K562 (cell line): ENCODE measurements around the gene POC1B. TPM values are rescaled to one million over a fixed set of nuclear protein-coding genes. Genes with fewer than 3 reads are reported as not detected.

Experiments
- DIDO1 ChIP-seq: fragments of 450-650 bp; IDR thresholded peaks from 2 replicates; pipeline ENCODE4 v1.6.1; 2016; ENCODE audit warnings: low read depth, missing biosample characterization, missing genetic modification characterization
- LCOR ChIP-seq: sonication (generic); formaldehyde crosslinking; IDR thresholded peaks from 2 replicates; pipeline ENCODE4 v1.8.0; 2022; ENCODE audit warnings: mild to moderate bottlenecking, missing genetic modification reagents
- MTA3 ChIP-seq: fragments of 450-650 bp; formaldehyde crosslinking; IDR thresholded peaks from 2 replicates; pipeline ENCODE4 v1.6.1; 2017; ENCODE audit warnings: mild to moderate bottlenecking, borderline replicate concordance
- NCOA4 ChIP-seq: fragments of 450-650 bp; IDR thresholded peaks from 2 replicates; pipeline ENCODE4 v1.6.1; 2018; ENCODE audit warnings: mild to moderate bottlenecking; ENCODE audit not compliant: partially characterized antibody
- RBBP5 ChIP-seq: fragments of 200-600 bp; sonication (generic); IDR thresholded peaks from 2 replicates; pipeline ENCODE4 v1.6.1; 2012; ENCODE audit warnings: borderline replicate concordance, mild to moderate bottlenecking, low read length, control low read depth, inconsistent platforms; ENCODE audit not compliant: insufficient read depth, poor library complexity, severe bottlenecking
- RFX7 ChIP-seq: fragments of 250-450 bp; sonication (Bioruptor Pico); IDR thresholded peaks from 2 replicates; pipeline ENCODE4 v1.5.1; 2021; ENCODE audit warnings: mild to moderate bottlenecking
- SMAD4 ChIP-seq: fragments of 250-450 bp; sonication (Bioruptor Pico); conservative IDR thresholded peaks from 2 replicates; pipeline ENCODE4 v1.8.0; 2021; ENCODE audit warnings: inconsistent platforms, mild to moderate bottlenecking, moderate library complexity
- THRA ChIP-seq: fragments of 450-650 bp; IDR thresholded peaks from 2 replicates; pipeline ENCODE4 v1.6.1; 2017; ENCODE audit warnings: mild to moderate bottlenecking, moderate library complexity
- YY1 ChIP-seq, 3 experiments: IDR thresholded peaks; 2 replicates each; pipeline ENCODE4 v1.6.1; 2011; ENCODE audit warnings: low read length in 2 of 3, mild to moderate bottlenecking in 2 of 3, moderate library complexity in 2 of 3, borderline replicate concordance in 1 of 3, control low read depth in 1 of 3, low read depth in 1 of 3; ENCODE audit not compliant: insufficient read depth in 3 of 3, insufficient replicate concordance in 2 of 3, control insufficient read depth in 1 of 3, insufficient read length in 1 of 3; ENCODE audit errors: extremely low read depth in 1 of 3
- ZMIZ1 ChIP-seq, 2 experiments: fragments of 150-350 bp in 1 of 2; IDR thresholded peaks; 2 replicates each; pipeline ENCODE4 v1.6.1; 2012 to 2016; ENCODE audit warnings: low read depth in 2 of 2, low read length in 2 of 2, mild to moderate bottlenecking in 1 of 2, moderate library complexity in 1 of 2
- ZNF12 ChIP-seq: sonication (generic); formaldehyde crosslinking; IDR thresholded peaks from 2 replicates; pipeline ENCODE4 v1.4.0; 2020; ENCODE audit warnings: mild to moderate bottlenecking, missing genetic modification reagents
- ZNF24 ChIP-seq: fragments of 450-650 bp; IDR thresholded peaks from 2 replicates; pipeline ENCODE4 v1.6.1; 2016
- ZNF695 ChIP-seq: fragments of 450-650 bp; formaldehyde crosslinking; IDR thresholded peaks from 2 replicates; pipeline ENCODE4 v1.4.0; 2020; ENCODE audit warnings: mild to moderate bottlenecking, moderate library complexity
- polyA plus RNA-seq, 8 experiments: library from polyadenylated mRNA; depleted of rRNA in 4 of 8; stranded (reverse) in 5 of 8; unstranded in 3 of 8; fragments of >200 nt; fragmentation: Nextera tagmentation in 2 of 8; fragmentation: Illumina TruSeq in 1 of 8; extraction: Ambion mirVana in 2 of 8; extraction: Trizol in 1 of 8; gene quantifications; 2 replicates each; pipeline versions ENCODE4 v1.2.1 to v1.2.3, GENCODE V29; 2011 to 2014; ENCODE audit warnings: inconsistent platforms in 1 of 8, missing spikeins in 1 of 8
- total RNA-seq, 7 experiments: library from RNA; depleted of rRNA in 6 of 7; stranded (reverse); fragments of >200 nt in 6 of 7; fragmentation: Illumina TruSeq in 2 of 7; extraction: Trizol in 2 of 7; gene quantifications; 2 replicates each; pipeline versions ENCODE4 v1.2.1 to v1.2.3, GENCODE V29; 2011 to 2021; ENCODE audit warnings: low replicate concordance in 1 of 7
- TF ChIP-seq, protein P1 (sequence below): sonication (generic); formaldehyde crosslinking; IDR thresholded peaks from 2 replicates; pipeline ENCODE4 v1.8.0; 2022; ENCODE audit warnings: missing genetic modification reagents, mild to moderate bottlenecking, borderline replicate concordance

Gene POC1B
- total and polyA plus RNA-seq, 9 of the 15 experiments (the other 6 are each of a cell fraction or from before 2014, with no cell fraction given), result 4.5 to 16.1 (median 10.4) TPM

DNA sequence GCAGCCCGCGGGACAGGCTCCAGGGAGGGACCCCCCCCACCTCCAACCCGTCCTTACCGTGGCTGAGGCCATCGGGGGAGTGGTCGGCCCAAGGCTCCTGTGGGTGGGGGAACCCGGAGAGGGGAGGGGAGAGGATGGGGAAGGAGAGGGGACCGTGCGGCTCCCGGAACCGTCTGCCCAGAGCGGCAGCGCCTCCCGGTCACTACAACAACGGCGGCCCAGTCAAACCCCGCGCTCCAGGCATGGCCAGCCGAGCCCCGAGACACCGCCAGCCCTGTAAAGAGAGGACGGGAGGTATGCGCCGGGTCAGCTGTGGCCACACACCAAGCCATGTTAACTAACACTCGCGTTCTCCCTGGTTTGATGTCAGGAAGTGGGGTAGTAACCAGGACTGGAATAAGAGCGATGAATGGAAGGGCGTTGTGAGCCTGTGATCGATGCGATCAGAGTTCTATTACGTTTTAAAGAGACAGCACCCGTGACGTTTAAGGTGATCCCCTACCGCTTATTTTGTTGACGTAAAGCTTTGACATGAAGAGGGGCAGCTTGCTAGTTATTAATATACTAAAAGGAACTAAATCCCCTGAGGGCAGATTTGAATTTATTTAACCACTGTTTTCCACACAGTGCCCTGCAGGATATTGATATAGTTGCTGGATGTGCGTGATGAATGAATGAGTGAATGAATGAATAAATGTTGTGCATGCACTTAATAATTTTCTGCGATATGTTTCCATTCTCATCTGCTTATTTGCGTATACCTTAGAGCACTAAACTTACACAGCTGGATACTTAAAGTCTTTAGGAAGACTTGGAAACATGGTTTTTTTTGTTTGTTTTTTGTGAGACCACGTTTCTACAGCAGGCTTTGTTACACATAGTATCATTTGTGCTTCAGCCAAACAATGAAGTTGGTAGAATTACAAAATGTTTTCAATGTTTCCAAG lies at the start of gene POC1B (continued):
- TF ChIP-seq ZMIZ1 (IDR thresholded peaks at IDR 0.05; ENCODE audit: low read depth in 2 of 2, low read length in 2 of 2), result peak in 1 of 2 experiments; percentile 89; a peak in 2 of 4 replicates
- TF ChIP-seq MTA3, result peak; percentile 74; the same call in 1 of the 2 replicates
- peak; percentile 96 for TF ChIP-seq ZNF24
- TF ChIP-seq ZNF695 (CRISPR knock-in tag), result no peak
- TF ChIP-seq SMAD4 (CRISPR knock-in tag), result no peak
- TF ChIP-seq NCOA4, result peak; percentile 98
- no peak for TF ChIP-seq RFX7 (CRISPR knock-in tag)
- TF ChIP-seq DIDO1 (tag), result peak; percentile 96
- TF ChIP-seq YY1 (IDR thresholded peaks at IDR 0.05; ENCODE audit: borderline replicate concordance in 1 of 3, control insufficient read depth in 1 of 3, extremely low read depth in 1 of 3, insufficient read depth in 3 of 3, insufficient read length in 1 of 3, insufficient replicate concordance in 2 of 3, low read depth in 1 of 3, low read length in 2 of 3), result peak in 2 of 3 experiments; percentile 45 to 76
- TF ChIP-seq, protein P1, sequence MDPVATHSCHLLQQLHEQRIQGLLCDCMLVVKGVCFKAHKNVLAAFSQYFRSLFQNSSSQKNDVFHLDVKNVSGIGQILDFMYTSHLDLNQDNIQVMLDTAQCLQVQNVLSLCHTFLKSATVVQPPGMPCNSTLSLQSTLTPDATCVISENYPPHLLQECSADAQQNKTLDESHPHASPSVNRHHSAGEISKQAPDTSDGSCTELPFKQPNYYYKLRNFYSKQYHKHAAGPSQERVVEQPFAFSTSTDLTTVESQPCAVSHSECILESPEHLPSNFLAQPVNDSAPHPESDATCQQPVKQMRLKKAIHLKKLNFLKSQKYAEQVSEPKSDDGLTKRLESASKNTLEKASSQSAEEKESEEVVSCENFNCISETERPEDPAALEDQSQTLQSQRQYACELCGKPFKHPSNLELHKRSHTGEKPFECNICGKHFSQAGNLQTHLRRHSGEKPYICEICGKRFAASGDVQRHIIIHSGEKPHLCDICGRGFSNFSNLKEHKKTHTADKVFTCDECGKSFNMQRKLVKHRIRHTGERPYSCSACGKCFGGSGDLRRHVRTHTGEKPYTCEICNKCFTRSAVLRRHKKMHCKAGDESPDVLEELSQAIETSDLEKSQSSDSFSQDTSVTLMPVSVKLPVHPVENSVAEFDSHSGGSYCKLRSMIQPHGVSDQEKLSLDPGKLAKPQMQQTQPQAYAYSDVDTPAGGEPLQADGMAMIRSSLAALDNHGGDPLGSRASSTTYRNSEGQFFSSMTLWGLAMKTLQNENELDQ (CRISPR knock-in tag), result peak; percentile 23; the same call in 1 of the 2 replicates
- TF ChIP-seq RBBP5, result peak; percentile 97
- TF ChIP-seq ZNF12 (CRISPR knock-in tag), result peak; percentile 76; the same call in 1 of the 2 replicates
- peak; percentile 10; the same call in 1 of the 2 replicates for TF ChIP-seq LCOR (CRISPR knock-in tag)
- TF ChIP-seq THRA, result no peak
